GM18526 (cell line): ENCODE results near the gene ASCC1.

Source experiments
- POLR2A ChIP-seq: IDR thresholded peaks from 3 replicates; pipeline ENCODE4 v1.6.1; 2011; ENCODE audit not compliant: insufficient read length; ENCODE audit errors: extremely low read depth

Gene ASCC1

DNA sequence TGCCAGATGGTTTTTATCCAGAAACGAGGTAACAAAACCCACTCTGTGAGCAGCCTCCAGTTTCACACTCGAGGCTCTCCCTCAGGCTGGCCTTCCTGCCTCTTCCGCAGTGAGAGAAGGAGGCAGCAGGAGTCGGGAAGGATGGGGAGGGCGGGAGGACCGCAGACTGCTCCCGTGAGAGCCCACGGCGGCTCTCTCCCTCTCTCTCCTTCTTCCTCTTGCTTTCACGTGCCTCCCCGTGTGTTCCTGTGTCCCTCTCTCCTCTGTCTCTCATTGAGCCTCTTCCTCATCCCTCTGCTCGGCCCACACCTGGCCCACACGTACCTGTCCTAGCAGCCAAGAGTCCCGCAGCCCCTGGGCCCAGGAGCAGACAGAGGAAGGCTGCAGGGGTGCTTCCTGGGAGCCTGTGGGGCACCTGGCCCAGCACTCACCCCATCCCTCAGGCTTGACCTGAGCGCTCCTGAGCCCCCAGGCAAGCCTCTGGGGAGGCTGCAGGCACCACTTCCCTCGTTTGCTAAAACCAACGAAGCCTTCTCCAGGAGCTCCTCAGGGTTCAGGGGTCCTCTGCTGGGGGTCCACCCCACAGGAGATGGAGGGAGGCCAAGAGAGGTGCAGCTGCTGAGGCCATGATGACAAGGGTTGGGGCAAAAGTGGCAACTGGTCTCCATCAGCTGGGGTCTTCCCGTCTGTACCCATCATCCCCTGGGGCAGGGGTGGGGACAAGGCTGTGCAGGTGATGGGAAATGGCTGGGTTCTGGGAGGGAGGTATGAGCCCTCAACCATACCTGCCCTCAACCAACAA, 141.3 kb downstream of the ASCC1 start:
- no peak for TF ChIP-seq POLR2A

DNA sequence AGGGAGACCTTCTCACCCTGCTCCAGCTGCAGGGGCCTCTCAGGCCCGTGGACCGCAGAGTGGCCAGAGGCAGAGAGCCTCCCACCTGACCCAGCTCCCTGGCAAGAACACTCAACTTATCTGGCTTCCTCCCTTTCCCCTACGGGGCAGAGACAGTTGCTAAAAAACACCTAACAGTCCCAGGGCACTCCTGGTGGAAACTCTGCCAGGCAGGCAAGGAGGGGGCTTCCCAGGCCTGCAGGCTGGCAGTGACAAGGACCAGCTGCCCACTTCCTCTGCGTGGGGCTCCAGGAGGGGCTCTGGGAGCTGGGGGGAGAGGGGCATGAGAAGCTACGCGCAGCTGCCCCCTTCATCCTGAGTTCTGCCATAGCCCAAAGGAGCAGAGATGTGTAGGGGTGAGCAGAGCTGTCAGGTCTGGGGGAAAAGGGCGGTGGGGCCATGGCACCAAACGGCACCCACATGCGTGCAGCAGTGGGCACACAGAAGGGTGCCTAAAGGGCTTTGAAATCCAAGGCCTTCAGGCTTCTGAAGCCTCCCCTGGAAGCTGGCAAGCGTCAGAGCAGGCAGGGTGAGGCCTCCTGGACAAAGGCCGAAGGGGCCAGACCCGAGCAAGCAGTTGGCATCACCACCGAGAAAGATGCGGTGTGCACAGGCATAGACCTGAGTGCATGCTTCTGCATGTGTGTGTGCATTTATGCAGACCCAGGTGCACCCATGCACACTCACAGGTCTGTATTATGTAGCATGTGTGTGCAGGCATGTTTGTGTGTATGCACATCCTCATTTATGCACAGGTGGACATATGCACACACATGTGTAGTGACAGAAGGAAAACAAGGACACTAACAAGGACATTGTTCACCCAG, 142.1 kb downstream of the ASCC1 start:
- no peak for TF ChIP-seq POLR2A

DNA sequence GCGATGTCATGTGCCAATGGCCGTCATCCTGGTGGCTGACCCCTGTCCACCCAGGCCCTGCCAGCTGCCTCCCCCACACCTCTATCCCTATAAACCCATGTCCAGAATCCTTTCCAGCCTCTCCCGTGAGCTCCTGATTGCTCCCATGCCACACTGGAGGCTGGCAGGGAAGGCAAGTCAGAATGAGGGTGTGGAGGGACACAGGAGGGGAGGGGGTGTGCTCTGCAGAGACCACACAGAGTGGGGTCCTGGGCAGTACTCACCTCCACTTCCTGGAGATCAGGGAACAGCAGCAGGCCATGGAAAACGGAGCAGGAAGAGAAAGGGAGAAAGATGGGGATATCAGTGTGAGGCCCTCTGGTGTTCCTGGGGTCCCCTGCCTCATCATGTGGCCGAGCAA, 143.4 kb downstream of the ASCC1 start:
- no peak for TF ChIP-seq POLR2A

DNA sequence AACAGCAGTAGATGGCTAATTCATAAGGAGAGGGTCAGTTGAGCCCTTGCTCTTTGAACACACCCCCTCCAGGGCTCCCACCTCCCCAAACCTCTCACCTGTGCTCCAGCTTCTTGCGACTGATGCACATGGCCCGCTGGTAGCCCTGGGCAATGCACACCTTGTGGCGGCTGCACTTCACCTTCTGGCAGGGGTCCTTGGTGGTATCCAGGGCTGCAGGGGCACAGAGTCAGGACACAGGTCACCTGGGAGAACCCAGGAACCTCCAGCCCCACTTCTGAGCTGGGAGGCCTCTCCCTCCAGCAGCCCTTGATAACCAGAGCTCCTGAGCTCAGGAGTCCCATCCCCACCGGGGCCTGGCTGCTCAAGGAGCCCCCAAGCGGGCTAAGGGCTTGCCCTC, 144.0 kb downstream of the ASCC1 start:
- no peak for TF ChIP-seq POLR2A

DNA sequence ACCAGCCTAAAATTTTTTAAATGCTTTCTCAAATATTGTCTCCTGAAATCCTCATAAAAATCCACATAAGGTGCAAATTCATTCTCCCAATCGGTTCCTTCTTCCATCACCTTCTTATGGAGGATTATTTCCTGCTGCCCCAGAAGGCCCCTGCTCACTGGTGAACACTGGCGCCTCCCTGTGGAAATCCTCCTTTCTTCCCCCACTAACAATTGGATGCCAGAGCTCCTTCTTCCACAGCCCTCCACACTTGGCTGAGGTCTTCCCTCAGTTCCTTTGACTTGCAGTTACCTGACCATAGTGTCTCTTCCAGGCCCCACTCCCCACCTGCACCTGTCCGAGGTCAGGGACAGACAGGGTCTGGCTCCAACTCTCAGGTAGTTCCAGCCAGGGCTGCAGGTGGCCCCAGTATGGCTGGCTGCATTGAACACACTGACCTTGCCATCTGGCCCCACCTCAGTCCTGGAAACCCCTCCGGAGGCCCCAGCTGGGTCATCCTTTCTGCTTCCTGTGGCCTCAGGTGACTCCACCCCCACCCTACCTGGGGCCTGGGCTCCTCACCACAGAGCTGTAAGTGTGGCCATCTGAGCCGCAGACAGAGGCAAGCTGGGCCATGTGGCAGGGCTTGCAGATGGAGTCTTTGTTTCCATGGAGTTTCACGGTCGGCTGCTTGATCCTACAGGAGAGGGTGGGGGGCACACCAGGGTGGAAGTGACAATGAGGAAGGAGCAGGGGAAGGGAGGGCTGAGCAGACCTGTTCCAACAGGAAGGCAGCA, 146.1 kb downstream of the ASCC1 start:
- no peak for TF ChIP-seq POLR2A

DNA sequence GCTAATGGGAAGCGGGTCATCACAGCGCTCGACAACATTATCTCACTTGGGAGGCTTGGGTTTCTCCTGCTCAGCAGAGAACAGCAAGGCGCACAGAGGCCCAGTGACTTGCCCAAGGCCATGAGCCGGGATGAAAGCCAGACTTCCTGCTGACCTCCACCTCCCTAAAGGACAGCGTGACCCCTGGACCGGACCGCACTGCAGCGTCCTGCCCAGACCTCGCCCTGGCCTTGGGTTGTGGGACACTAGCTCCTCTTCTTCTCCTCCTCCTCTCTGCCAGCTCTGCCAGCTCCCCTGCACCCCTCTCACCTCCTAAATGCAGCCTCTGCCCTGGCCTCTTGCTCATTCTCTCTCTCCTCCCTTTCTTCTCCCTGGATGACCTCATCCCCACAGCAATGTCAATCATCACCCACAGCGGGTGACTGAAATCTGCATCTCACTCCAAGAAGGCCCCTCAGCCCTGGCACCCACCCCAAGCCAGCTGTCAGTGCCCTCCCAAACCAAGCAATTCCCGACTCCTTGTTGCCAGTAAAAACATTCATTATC, 147.1 kb downstream of the ASCC1 start:
- no peak for TF ChIP-seq POLR2A

DNA sequence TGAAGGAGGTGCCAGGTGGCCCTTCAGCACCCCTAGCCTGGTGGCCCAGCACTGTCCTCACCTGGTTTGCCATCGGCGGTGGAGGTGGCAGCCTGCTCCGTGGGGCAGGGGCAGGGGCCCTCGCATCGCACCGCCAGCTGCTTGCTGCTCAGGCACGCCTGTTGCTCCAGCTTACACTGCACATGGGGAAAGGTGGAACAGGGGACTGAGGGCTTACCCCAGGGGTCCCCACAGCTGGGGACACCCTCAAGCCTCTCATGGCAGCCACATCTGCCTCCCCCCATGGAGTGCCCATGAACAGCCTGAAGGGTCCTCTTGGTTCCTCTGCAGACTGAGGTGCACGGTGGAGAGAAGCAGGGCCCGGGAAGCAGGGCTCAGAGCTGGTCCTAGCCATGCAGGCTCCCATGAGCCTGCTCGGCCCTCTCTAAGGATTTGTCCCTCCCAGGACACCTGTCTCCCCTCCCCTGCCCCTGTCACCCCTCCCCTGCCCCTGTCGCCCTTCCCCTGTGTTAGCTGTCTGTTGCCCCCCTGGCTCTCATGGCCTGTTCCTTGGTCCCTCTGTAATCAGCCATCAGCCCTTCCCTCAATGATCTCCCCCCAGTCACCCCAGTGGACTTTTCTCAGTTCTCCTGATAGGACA, 147.8 kb downstream of the ASCC1 start:
- no peak for TF ChIP-seq POLR2A

DNA sequence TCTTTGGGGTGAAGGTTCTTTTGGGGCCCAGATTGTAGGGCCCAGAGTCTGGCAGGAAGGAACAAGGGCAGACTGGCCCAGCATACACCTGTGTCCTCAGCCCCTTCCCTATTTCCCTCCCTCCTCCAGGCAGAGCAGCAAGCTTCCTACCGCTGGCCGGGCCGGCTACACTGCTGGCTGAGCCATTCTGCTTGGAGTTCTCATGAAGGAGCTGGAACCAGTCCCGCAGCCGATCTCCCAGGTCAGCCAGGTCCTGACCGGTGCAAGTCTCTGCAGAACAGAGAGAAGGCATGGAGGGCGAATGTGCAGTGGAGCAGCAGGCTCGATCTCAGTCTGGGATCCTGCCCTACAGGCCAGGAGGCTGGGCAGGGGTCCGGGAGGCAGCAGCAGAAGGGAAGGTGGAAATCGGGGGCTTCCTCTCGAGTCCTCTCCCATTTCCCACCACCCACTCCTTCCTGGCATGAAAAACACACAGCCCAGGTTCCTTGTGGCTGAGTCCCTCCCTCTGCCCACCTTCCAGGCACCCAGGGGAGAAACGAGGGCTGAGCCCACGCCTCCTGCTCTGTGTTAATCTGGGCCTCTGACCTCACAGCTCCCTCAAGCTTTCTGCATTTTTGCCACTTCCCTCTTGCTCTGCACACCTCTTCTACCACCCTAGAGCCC, 148.5 kb downstream of the ASCC1 start:
- TF ChIP-seq POLR2A: no peak

DNA sequence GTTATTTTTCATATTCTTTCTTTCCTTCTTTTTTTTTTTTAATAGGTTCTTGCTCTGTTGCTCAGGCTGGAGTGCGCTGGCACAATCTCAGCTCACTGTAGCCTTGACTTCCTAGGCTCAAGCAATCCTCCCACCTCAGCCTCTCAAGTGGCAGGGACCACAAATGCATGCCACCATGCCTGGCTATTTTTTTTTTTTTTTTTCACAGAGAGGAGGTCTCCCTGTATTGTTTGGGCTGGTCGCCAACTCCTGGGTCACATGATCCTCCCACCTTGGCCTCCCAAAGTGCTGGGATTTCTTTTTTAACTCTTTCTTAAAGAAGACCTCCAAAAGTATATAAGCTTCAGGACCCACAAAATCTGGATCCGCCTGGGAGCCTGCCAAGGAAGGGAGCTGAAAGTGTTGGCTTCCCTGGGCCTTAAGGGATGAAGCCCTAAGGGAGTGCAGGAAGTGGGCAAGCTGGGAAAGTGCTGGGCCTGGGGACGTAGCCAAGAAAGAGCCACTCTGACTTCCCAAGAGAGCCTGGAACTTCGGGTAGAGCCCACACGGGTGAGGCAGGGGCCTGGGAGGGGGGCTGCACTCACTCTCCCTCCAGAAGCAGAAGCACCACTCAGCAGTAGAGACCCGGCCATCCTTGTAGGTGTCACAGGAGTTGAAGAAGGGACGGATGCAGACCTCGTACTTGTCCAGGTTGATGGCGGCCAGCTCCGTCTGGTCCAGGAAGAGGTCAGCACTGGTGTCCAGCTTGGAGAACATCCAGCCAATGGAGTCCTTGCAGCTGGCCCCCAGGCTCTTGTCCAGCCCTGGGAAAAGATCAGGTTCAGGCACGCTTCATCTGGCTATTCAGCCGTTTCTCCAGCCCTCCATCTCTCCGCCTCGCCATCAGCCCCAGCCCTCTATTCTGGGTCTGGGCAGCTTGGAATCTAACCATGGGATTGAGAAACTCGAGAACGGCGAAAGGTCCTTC, 149.5 kb downstream of the ASCC1 start:
- TF ChIP-seq POLR2A: no peak

DNA sequence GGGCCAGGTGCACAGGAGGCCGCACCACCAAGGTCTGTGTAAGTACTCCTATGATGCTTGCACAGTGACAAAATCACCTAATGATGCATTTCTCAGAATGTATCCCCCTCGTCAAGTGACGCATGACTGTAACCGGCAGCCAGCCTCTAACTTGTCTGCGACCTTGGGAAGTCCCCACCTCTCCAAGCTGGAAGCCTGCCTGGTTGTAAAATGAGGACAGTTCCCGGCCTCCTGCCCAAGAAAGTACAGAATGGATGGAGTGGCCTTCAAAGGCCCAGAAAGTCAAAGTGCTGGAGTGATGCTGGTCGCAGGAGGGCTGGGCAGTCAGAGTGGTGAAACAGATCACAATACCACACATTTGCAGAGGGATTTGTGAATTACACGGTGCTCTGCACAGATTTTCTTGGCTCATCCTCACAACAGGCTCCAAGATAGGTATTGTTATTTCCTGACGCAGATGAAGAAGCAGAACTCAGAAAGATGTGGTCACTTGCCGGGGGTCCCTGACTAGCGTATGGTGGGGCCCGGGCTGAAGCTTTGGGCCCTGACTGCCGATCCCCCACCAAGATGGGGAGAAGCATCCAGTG, 150.5 kb downstream of the ASCC1 start:
- TF ChIP-seq POLR2A: no peak

DNA sequence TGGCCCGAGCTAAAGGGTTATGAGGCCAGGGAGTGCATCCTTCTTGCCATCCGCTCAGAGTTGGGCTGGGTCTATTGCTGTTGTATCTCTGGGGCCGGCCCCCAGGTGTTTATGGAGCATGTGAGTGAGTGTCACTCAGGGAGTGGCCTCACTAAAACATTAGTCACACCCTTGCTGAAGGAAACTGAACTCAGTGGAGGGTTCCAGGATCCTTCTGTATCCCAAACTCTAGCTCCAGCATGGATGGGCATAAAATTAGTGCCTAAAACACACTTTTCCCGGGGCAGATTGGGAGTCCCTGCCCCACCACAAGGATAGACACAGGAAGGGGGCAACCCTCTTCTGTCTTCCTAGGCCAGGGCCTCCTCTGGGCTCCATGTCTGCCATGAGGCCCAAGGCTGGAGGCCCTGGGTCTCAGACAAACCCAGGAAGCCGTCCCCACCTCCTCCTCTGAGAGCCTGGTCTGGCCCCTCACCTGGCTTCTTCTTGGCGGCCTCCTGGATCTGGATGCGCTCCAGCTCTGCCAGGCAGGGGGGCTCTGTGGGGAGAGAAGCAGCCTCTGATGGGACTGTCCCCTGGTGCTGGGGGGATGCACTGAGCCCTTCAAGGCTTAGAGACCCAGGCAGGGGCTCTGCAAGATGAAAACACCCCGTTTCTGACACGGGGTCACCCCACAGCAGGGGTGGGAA, 152.2 kb downstream of the ASCC1 start:
- TF ChIP-seq POLR2A: no peak

DNA sequence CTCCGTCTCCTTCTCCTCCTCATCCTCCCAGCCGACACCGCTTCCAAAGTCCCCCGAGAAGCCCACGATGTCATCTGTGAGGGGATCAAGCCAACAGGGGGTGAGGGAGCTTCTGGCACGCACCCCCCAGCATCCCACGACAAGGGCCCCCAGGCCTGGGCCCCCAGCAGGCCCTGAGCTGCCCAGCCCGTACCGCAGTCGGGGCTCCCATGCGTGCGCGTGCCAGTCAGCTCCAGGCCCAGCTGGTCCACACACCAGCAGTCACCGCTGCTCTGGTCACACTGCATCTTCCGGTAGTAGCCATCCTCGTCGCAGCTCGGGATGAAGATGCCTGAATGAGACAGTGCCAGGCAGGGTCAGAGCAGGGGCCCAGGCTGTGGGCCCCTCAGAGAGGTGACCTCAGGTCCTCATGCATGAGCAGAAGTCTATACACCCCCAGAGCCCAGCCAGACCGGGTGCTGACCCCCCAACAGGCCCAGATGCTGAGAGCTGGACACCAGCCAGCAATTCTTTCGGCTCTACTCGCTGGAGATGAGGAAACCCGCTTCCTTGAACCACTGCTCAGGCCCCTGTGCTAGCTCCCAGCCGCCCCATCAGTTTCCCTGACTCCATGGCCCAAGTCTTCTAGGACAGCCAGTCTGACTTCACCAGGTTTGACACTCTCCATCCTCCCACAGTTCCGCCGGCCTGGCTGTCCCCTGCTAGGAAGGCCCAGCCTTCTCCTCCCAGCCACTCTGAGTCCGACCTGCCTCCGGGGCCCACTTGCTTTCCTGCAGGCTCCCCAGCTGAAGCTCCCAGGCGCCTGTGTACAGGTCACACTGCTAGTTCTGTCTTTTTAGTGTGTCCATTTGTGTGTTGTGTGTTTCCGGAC, 153.0 kb downstream of the ASCC1 start:
- no peak for TF ChIP-seq POLR2A

DNA sequence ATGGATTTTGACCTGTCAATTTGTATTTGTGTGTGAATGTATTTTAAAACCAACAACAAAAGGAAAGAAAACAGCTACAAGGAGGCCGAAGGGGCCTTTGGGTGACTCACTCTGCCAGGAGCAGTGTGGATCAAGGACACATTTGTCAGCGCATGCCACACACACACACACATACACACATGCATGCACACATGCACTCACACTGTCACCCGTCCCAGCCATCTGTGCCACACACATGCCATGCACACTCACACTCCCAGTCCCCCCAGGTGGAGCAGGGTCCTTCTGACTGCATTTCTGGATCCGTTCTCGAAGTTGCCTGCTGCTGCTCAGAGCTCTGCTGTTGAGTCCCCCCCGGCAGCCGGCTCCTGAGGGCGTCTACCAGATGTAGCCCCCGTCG, 153.7 kb downstream of the ASCC1 start:
- TF ChIP-seq POLR2A: no peak
